Breast epithelium (tissue), 4 donors: ENCODE data around the gene DET1. TPM values are rescaled to one million over a fixed set of nuclear protein-coding genes. Genes with fewer than 3 reads are reported as not detected.
"Not testable (repeated sequence)": the region's sequence is repeated elsewhere in the genome, so short reads cannot be mapped to it uniquely, and the experiment has no call there.

Experiments used
- DNase-seq, 2 donors: peaks; one replicate each; pipeline ENCODE4 v3.0.0-alpha.2; 2019; ENCODE audit warnings: low spot score in 2 of 2
- H3K27ac ChIP-seq, 2 donors: fragments of 200-600 bp; sonication (generic) in 1 of 2; one replicate each; pipeline ENCODE4 v1.5.1; 2016 to 2019; ENCODE audit warnings: mild to moderate bottlenecking in 1 of 2
- H3K27me3 ChIP-seq, 2 donors: fragments of 200-600 bp; sonication (generic) in 1 of 2; one replicate each; pipeline versions ENCODE4 v1.5.1 to v1.6.0; 2017 to 2019; ENCODE audit warnings: control low read depth in 1 of 2, mild to moderate bottlenecking in 1 of 2
- H3K36me3 ChIP-seq: fragments of 200-600 bp; one replicate; pipeline ENCODE4 v1.5.1; 2019
- H3K4me1 ChIP-seq, 2 donors: fragments of 200-600 bp; sonication (generic); one replicate each; pipeline ENCODE4 v1.5.1; 2016 to 2019; ENCODE audit warnings: control low read depth in 1 of 2
- H3K4me3 ChIP-seq, 3 donors: fragments of 200-600 bp; sonication (generic); 1 replicate in 2 of 3; 2 replicates in 1 of 3; pipeline ENCODE4 v1.5.1; 2016 to 2019; ENCODE audit warnings: mild to moderate bottlenecking in 3 of 3, moderate library complexity in 2 of 3
- H3K9me3 ChIP-seq, 2 donors: fragments of 200-600 bp; sonication (generic) in 1 of 2; one replicate each; pipeline ENCODE4 v1.5.1; 2016 to 2019; ENCODE audit warnings: control low read depth in 1 of 2
- CTCF ChIP-seq, 3 donors: fragments of 450-650 bp; IDR thresholded peaks; one replicate each; pipeline ENCODE4 v1.5.1; 2016 to 2017; ENCODE audit warnings: antibody characterized with exemption in 3 of 3, mild to moderate bottlenecking in 3 of 3, moderate library complexity in 3 of 3
- POLR2A ChIP-seq: fragments of 450-650 bp; IDR thresholded peaks from one replicate; pipeline ENCODE4 v1.6.1; 2016; ENCODE audit warnings: antibody characterized with exemption, mild to moderate bottlenecking, moderate library complexity
- POLR2AphosphoS5 ChIP-seq, 3 donors: sonication (generic); formaldehyde crosslinking; IDR thresholded peaks; one replicate each; pipeline ENCODE4 v1.6.1; 2017; ENCODE audit warnings: antibody characterized with exemption in 3 of 3
- intact Hi-C: fragments of 100-400 bp; cut with DNase I; formaldehyde crosslinking; loops from one replicate; pipeline ENCODE4 v1.15.1; 2023; ENCODE audit warnings: low total_unique reads
- total RNA-seq, 3 donors: library from RNA; depleted of rRNA; stranded (reverse); fragments of >200 nt; gene quantifications; one replicate each; pipeline ENCODE4 v1.1.0, GENCODE V29; 2016

DET1 gene
- total RNA-seq, 3 donors from 2014 or later, result 7.2 to 19.6 (median 12.1) TPM

- intact Hi-C loops, result no loop called here
- Histone ChIP-seq H3K9me3 (no peaks in the 10 kb centered on the region), H3K27ac (no peak overlapping the region), H3K36me3 (no peaks in the 10 kb centered on the region), H3K27me3 (no peaks in the 10 kb centered on the region), H3K4me1 (no peaks in the 10 kb centered on the region), H3K4me3 (no peak overlapping the region)
- no peak for DNase-seq
- TF ChIP-seq POLR2A (no peak), POLR2AphosphoS5 (IDR thresholded peaks at IDR 0.05) (no peak), CTCF (IDR thresholded peaks at IDR 0.05) (no peak)
Observed at GRCh38 chr15:88543065-88543776, 3.3 kb downstream of the DET1 start.

GRCh38 chr15:88542342-88542733 is 4.1 kb downstream of the DET1 start:
- TF ChIP-seq POLR2AphosphoS5 (IDR thresholded peaks at IDR 0.05) (no peak), CTCF (IDR thresholded peaks at IDR 0.05) (no peak), POLR2A (no peak)
- no peaks in the 10 kb centered on the region for H3K4me1 ChIP-seq
- no peaks in the 10 kb centered on the region for H3K9me3 ChIP-seq
- H3K36me3 ChIP-seq, result no peaks in the 10 kb centered on the region
- DNase-seq, result no peak
- H3K27ac ChIP-seq, result no peak overlapping the region
- no peak overlapping the region for H3K4me3 ChIP-seq
- no peaks in the 10 kb centered on the region for H3K27me3 ChIP-seq
- intact Hi-C loops, result no loop called here

GRCh38 chr15:88541709-88542341 is 4.7 kb downstream of the DET1 start:
- no peak overlapping the region for H3K27ac ChIP-seq
- TF ChIP-seq CTCF (IDR thresholded peaks at IDR 0.05) (no peak), POLR2AphosphoS5 (IDR thresholded peaks at IDR 0.05) (no peak), POLR2A (no peak)
- H3K36me3 ChIP-seq, result no peaks in the 10 kb centered on the region
- no peaks in the 10 kb centered on the region for H3K4me1 ChIP-seq
- H3K9me3 ChIP-seq, result no peaks in the 10 kb centered on the region
- no peak overlapping the region for H3K4me3 ChIP-seq
- H3K27me3 ChIP-seq, result no peaks in the 10 kb centered on the region
- intact Hi-C loops, result no loop called here
- DNase-seq, result no peak

- H3K9me3 ChIP-seq, H3K36me3 ChIP-seq, H3K27ac ChIP-seq, intact Hi-C loops, DNase-seq, H3K4me1 ChIP-seq, H3K27me3 ChIP-seq, H3K4me3 ChIP-seq: not testable (repeated sequence)
Observed at GRCh38 chr15:88541111-88541510, 5.4 kb downstream of the DET1 start.

GRCh38 chr15:88540350-88540749 is 6.1 kb downstream of the DET1 start:
- H3K4me1 ChIP-seq, DNase-seq, H3K27ac ChIP-seq, H3K4me3 ChIP-seq, H3K9me3 ChIP-seq, H3K36me3 ChIP-seq, intact Hi-C loops, H3K27me3 ChIP-seq: not testable (repeated sequence)

GRCh38 chr15:88539441-88539840 is 7.0 kb downstream of the DET1 start:
- Histone ChIP-seq H3K27me3 (no peaks in the 10 kb centered on the region), H3K27ac (no peak overlapping the region), H3K9me3 (no peaks in the 10 kb centered on the region), H3K4me1 (no peaks in the 10 kb centered on the region), H3K36me3 (no peaks in the 10 kb centered on the region), H3K4me3 (no peak overlapping the region)
- intact Hi-C loops, result no loop called here
- DNase-seq, result no peak
- TF ChIP-seq POLR2A, result no peak
- no peak for TF ChIP-seq POLR2AphosphoS5 (IDR thresholded peaks at IDR 0.05)
- TF ChIP-seq CTCF (IDR thresholded peaks at IDR 0.05), result no peak
